GM12874 (cell line): ENCODE results near the gene KRT37.

Experiments used
- TF ChIP-seq, protein P1 (sequence below): IDR thresholded peaks from 2 replicates; pipeline ENCODE4 v1.5.1; 2011; ENCODE audit warnings: low read depth, mild to moderate bottlenecking, control low read depth, low read length, moderate library complexity; ENCODE audit not compliant: insufficient read depth

KRT37 gene

DNA sequence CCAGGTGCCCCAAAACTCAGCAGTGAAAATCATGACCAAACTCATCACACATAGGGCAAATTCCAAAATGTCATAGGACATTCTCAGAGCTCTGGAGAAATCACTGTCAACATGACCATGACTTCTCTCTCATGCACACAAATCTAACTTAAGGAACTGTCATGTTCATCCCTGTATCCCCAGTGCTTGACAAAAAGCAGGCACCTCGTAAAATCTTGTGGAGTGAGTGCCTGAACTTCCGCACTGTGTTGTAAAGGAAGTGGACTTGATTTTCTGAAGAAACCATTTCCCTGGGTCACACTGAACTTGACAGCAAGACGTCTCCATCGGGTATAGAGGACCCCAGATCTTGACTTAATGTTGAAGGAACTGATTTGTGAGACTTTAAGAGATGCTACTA is 2.8 kb downstream of the KRT37 start:
- TF ChIP-seq, protein P1, sequence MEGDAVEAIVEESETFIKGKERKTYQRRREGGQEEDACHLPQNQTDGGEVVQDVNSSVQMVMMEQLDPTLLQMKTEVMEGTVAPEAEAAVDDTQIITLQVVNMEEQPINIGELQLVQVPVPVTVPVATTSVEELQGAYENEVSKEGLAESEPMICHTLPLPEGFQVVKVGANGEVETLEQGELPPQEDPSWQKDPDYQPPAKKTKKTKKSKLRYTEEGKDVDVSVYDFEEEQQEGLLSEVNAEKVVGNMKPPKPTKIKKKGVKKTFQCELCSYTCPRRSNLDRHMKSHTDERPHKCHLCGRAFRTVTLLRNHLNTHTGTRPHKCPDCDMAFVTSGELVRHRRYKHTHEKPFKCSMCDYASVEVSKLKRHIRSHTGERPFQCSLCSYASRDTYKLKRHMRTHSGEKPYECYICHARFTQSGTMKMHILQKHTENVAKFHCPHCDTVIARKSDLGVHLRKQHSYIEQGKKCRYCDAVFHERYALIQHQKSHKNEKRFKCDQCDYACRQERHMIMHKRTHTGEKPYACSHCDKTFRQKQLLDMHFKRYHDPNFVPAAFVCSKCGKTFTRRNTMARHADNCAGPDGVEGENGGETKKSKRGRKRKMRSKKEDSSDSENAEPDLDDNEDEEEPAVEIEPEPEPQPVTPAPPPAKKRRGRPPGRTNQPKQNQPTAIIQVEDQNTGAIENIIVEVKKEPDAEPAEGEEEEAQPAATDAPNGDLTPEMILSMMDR, result no peak

DNA sequence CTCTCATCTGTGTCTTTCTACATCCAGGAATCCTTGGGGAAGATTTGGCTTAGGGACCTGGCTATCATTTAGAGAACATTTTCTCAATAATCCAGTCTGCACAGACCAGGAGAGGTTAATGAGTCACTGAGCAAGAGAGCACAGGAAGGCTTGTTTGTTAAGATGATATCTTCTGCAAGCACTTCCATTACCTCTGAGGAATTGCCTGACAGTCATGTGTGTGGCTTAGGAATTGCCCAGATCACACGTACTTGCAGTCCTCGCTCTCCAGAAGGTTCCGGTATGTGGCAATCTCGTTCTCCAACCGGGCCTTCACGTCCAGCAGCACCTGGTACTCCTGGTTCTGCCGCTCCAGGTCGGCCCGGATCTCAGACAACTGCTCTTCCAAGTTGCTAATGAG is 3.3 kb downstream of the KRT37 start:
- TF ChIP-seq, protein P1, result no peak

DNA sequence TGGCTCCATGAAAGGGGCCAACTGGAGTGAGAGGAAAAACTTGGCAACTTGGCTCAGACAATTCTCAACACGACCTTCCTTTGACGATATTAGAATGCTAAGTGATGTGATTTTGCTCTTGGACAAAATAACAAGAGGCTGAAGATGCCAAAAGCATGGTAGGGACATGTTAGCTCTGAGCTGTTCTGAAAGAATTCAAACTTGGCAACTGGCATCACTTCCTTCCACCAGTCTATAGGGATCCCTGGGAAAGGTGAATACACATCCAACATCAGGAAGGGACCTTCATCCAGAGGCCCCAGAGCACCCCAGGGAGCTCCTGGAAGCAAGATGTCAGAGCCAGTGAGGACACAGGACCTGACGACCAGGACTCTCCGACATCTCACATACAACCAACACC is 4.3 kb downstream of the KRT37 start:
- TF ChIP-seq, protein P1, result no peak

DNA sequence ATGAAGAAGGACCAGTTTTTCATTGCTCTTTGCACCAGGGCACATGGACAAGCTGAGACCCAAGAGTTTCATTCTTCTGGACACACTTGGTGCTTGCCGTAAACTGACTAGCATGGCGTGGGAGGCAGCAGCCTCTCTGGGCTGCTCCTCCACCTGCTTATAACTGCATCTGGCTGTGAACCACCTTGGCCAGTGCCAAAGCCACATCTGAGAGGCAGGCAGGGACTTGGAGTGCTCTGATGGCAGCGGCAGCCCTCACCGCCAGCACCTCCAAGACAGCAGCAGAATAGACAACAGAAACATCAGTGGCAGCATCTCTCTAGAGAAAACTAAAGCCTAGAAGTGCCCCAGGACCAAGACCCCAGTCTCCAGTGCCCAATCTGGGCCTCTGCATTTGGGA is 4.7 kb downstream of the KRT37 start:
- TF ChIP-seq, protein P1, result no peak

DNA sequence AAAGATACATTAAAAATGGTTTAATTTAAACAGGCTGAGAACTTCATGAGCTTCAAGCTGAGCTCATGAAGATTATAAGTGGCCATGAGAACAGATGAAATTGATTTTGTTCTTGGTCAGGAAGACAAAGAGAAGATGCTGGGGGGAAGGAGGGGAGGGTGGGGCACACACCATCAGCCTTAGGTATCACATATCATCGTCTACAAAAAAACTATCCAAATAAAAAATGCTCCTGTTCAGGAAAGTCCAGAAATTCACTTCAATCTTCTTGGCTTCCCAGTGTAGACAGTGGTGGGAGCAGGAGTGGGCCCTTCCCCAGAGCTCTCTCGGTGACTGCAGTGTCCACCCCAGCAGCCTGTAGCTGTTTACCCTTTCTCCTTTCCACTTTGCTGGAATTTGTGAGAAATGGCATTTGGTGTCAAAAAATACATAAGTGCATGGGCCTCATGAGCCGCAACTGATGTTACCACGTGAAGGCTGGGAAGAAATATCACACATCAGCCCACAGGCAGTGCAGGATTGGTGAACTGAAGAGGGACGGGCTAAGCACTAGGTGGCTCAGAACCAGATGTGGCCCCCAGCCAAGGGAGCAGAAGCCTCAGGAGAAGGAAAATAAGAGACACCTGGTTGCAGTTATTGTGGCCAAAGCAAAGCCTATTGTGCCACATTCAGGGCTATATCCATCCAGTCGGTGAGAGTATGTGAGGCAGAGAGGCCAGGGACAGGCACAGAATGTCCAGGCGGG is 6.1 kb downstream of the KRT37 start:
- TF ChIP-seq, protein P1, result no peak

DNA sequence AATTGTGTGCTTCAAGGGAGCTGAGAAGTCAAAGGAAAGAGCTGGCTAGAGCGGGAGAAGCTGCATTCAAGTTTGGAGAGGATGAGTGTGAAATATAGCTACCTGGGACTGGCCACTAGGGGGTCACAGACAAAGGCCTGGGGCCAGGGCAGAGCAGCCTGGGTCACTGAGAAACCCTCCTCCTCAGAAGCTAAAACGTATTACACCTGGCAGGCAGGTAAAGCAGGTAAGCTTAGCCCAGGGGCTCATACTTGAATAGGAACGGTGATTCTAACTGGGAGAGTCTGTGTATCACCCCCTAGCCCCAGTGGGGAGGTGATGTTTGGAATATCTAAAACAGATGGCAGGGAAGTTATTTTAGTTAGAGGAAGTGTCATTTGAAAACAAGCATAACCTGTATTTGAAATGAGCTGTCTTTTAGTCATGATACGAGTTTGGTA is 6.8 kb downstream of the KRT37 start:
- TF ChIP-seq, protein P1, result peak; percentile 70

GRCh38 chr17:41417127-41417526 is 7.3 kb downstream of the KRT37 start:
- TF ChIP-seq, protein P1, result no peak
